Activated CD8-positive, alpha-beta memory T cell treated with anti-CD3 and anti-CD28 coated beads, Interleukin-2, amount 50 U/mL, for 1 hour (primary cell): Measurements from ENCODE around the gene SLC39A11.
"Not testable (repeated sequence)": the region's sequence is repeated elsewhere in the genome, so short reads cannot be mapped to it uniquely, and the experiment has no call there.

Experiments
- DNase-seq: peaks from one replicate; pipeline ENCODE4 v3.0.0-alpha.2; 2020; ENCODE audit errors: extremely low read depth

The SLC39A11 gene

GRCh38 chr17:72656130-72656763 lies 436.2 kb downstream of the SLC39A11 start:
- DNase-seq: no peak

DNA sequence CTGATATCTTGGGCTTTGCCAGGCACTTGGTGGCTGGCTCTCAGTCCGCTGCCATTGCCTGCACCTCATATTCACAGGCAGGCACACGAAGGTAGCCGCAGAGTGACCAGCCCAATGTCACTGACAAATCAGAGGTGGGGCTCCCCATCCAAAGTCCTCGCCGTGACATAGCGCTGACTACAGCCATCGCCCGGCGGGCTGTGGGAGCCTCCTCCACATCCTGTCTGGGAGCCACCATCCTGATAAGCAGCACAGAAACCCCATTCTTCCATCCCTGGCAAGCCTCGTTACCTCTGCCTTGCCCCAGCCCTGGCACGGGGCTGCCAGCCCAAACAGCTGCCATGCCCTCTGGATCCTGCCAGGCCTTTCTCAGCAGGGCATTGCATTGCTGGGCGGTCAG lies 437.8 kb downstream of the SLC39A11 start:
- no peak for DNase-seq

DNA sequence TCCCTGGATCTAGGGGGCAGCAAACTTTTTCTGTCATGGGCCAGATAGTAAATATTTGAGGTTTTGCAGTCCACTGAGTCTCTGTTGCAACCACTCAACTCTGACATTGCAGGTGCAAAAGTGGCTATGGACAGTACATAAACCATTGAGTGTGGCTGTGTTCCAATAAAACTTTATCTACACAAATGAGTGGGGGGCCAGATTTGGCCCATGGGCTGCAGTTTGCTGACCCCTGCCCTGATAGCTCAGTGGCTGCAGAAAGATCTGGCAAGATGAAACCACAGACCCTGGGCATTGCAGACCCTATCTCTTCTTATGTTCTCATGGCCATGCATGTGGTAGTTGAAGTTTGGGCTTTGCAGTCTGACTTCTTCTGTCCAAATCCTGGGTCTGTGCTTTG lies 440.5 kb downstream of the SLC39A11 start:
- no peak for DNase-seq

DNA sequence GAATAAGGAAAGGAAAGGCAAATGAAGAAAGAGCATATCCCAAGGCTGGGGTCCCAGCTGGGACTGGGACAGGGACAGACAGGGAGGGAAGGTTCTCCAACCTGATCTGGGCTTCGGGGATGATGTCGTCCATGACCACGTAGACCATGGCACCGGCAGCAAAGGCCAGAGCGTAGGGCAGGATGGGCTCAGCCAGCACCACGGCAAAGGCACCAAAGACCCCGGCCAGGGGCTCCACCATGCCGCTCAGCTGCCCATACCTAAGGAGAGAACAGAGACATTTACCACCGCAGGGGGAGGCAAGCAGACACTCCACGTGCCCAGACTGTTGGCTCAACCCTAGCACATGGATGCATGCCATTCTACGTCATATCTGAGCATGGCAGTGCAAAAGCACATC lies 443.8 kb downstream of the SLC39A11 start:
- no peak for DNase-seq

GRCh38 chr17:72646176-72646575 lies 446.3 kb downstream of the SLC39A11 start:
- no peak for DNase-seq

GRCh38 chr17:72644492-72644891 lies 448.0 kb downstream of the SLC39A11 start:
- DNase-seq: no peak

DNA sequence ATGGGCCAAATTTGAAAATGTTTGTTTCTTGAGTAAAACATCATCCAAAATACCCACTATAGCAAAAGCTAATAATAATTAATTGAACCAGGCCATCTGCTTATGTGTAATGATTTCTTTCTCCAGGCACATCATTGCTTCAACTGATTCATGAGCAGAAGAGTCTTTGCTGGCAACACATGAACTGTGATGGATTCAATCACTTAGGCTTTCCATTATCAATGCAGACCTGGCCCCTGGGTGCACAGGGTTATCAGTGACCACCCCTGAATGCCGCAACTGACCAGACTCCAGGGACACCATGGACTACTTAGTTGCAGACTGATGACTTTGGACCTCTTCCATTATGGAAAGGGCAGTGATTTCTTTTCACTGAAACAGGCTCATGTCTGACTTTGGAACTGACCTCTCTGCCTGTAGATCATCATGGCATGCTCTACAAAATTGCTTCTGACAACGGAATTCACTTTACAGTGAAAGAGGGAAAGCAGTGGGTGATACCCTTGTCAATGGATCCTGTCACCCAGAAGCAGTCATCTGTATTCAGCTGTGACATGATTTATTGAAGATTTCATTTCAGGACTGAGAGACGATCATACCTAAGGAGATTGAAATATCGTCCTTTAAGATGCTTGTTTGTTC lies 448.8 kb downstream of the SLC39A11 start:
- DNase-seq: no peak

GRCh38 chr17:72642720-72643119 lies 449.8 kb downstream of the SLC39A11 start:
- DNase-seq: no peak

DNA sequence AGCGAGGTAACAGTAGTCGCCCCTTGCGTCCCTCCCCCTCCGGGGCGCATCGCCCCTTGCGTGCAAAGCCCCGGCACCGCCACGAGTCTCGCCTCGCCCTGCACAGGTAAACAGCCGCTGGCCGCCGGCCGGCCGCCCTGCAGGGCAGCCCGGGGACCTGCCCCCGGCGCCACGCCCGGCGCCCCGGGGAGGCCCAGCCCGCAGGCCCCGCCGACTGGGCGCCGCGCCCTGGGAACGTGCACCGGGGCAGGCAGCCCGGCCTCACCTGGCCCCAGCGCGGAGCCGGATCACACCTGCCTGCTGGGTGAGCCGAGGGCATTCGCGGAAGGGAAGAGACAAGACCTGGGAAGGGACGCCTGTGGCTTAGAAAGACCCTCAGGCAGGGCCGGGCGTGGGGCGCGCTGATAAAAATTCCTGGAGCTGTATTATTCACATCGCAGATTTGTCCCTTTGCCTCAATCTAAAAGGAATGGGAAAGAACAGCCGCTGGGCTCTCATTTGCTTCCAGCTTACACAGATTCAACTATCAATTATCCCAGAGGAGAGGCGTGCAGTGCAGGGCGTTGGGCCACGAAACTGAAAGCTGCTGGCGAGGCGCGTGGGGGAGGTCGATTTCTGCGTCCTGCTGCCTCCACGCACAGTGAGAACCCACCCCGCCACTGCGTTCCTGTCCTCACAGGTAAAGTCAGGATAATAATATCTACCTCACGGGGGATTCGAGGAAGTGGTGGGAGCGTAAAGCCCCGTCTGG lies 451.9 kb downstream of the SLC39A11 start:
- DNase-seq: no peak

GRCh38 chr17:72639711-72640110 lies 452.8 kb downstream of the SLC39A11 start:
- no peak for DNase-seq

- DNase-seq: not testable (repeated sequence)
Observed at GRCh38 chr17:72638932-72639331, 453.6 kb downstream of the SLC39A11 start.

DNA sequence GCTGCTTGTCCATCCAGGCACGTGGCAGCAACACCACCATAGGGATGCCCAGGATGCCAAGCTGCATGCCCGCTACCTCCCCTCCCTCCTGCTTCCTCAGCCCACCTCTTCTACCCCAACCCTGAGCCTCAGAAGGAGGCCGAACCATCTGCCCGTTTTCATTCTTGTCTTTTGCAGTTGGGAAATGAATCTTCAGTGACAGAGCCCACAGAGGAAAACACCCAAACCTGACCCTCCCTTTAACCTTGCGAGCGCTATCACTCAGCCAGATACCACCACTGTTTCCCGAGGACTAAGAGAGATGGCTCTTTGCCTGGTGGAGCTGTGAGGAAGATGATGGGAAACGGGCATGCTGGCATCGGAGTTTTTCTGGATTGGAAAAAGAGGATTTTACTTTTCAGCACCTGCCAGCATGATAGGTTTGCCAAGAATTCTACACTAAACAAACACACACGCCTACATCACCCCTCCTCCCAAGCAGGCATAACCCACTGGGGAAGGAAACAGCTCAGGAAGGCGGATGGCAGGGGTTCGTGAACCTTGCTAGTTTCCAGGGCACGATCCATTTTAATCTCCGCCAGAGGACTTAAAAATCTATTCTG lies 457.4 kb downstream of the SLC39A11 start:
- DNase-seq: no peak

DNA sequence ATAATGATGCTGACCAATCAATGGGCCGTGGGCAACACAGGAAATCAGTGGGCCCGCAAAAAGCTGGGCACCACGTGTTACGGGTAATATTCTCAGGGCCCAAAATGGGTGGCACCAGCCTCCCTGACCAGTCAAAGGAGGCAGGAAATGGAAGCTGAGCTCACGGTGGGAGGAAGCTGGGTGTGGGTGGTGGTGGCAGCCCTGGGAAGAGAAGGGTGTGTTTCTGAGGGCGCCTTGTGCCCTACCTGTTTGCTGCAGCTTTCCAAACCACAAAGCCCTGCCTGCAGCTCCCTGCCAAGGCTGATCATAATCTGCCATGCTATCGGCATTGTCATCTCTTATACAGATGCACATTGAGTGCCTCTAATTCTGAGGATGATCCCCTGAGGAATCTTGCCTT lies 457.9 kb downstream of the SLC39A11 start:
- no peak for DNase-seq

DNA sequence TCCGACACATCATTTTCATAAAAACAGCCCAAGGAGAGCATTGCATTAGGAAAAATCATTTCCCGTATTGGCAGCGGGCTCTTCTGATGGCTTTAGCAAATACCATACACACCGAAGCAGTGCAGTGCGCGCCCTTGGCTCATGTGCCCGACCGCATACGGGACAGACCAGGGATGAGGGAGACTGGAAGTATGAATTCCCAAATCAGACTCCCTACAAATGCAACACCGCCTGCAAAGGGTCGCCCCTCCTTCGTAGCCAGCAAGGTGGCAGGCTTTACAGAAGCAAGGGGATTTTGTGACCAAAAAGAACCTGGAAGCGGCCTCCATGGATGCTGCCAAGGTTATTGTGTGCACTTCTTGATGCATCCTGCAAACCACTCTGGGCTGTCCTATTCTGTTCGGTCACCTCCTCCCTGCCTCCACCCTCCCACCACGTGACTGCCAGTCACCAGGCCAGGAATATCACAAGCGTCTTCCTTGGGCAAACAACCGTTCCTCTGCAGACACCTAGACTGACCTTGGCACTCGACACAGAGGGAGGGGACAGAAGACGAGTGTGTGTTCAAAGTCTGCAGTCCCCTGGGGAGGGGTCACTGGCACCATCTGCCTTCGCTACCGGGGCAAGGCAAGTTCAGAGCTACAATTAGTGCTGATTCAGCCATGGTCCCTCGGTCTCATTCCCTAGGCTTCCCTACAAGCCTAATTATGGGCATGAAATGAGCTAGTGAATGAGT lies 460.4 kb downstream of the SLC39A11 start:
- no peak for DNase-seq

DNA sequence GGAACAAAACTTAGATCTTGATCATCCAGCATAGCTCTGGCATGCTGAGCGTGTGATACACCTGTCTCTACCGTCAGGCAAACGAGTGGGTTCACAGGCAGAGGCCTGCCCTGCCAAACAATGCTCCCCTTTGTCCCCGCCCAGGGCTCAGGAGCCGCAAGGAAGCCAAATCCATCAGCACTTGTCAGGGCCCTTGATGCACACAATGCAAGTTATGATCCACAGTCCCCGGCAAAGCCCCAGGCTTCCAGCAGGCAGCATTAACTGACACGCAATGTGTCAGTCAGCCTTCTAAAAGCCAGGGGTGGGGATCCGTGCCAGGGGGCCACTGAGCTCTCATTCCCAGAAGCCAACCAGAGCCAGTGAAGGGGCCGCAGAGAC lies 460.9 kb downstream of the SLC39A11 start:
- no peak for DNase-seq

GRCh38 chr17:72624652-72625051 lies 467.8 kb downstream of the SLC39A11 start:
- DNase-seq: no peak

DNA sequence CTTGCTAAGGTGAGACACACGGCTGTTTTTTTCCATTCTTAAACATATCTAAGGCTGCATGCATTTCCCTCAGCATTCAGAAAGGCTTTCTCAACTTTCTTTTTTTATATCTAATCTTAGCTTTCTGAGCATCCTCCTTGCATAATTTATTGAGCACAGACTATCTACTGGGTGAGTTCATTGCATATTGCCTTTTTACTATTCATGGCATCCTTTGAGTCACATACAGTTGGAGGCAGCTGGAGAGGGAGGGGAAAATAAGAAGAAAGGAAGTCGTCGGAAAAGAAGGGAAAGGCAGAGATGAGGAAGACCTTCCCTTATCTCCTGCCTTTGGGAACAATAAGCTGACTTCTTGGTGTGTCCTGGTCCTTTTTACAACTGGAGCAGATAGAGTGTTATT lies 468.3 kb downstream of the SLC39A11 start:
- no peak for DNase-seq

GRCh38 chr17:72622661-72623433 lies 469.6 kb downstream of the SLC39A11 start:
- DNase-seq: no peak

DNA sequence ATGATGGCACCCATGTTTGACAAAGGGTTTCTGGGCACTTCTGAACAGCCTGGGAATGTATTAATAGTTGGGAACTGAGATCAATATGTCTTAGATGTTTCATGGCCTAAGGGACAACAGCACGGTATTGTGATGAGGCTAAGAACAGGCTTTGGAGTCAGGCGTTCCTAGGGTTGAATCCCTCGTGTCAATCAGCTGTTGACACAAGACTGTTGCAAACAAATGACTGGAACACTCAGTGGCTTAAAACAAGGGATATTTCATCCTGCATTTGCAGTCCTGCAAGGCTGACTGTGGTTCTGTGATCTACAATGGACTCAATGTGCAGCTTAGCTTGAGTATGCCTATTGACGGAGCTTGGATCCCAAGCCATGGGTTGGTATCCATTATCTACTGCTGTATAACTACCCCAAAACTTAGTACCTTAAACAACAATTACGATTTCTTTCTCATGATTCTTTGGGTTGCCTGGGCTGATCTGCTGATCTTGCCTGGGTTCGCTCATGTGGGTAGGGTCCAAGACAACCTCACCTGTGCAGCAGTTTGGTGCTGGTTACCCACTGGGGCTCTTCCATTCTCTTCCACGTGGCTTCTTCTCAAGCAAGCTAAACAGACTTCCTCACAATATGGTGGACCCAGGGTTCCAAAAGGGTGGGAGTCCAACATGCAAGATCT lies 472.4 kb downstream of the SLC39A11 start:
- DNase-seq: no peak

DNA sequence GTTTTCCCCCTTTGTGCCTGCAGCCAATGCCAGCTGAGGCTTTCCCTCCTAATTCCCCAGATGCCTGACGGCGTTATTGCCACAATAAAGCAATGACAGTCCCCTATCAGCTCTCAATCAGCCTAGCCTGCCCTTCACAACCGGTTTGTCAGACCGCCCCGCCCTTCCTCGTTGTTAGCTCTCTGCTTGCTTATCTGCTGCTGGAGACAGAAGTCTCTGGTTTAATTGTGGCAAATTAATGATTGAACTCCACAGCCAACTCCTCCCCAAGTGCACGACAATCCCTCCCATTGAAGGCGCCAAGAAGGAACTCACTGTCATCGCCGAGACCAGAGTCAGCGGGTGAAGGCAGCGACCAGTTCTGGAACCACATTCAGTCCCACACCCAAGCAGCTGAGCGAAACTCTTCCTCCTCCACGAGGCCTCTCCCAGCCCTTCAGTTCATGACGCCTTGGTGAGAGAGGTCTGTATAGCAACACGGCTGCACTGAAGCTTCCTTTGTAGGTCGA lies 474.4 kb downstream of the SLC39A11 start:
- no peak for DNase-seq
